HEK293T (cell line): ENCODE results near the gene IFT27.

ENCODE experiments used
- ARNT ChIP-seq: fragments of 450-650 bp; IDR thresholded peaks from 2 replicates; pipeline ENCODE4 v1.6.1; 2017; ENCODE audit warnings: mild to moderate bottlenecking
- BHLHE40 ChIP-seq: fragments of 450-650 bp; IDR thresholded peaks from 2 replicates; pipeline ENCODE4 v1.6.1; 2016; ENCODE audit warnings: mild to moderate bottlenecking, moderate library complexity, borderline replicate concordance
- CTBP1 ChIP-seq: fragments of 450-650 bp; IDR thresholded peaks from 2 replicates; pipeline ENCODE4 v1.6.1; 2016; ENCODE audit warnings: borderline replicate concordance
- ELF4 ChIP-seq: fragments of 450-650 bp; IDR thresholded peaks from 2 replicates; pipeline ENCODE4 v1.6.1; 2017; ENCODE audit warnings: antibody characterized with exemption
- FOXK2 ChIP-seq: fragments of 450-650 bp; IDR thresholded peaks from 2 replicates; pipeline ENCODE4 v1.6.1; 2016; ENCODE audit warnings: mild to moderate bottlenecking
- FOXM1 ChIP-seq: fragments of 450-650 bp; IDR thresholded peaks from 2 replicates; pipeline ENCODE4 v1.6.1; 2017; ENCODE audit warnings: mild to moderate bottlenecking, borderline replicate concordance
- HDGF ChIP-seq: fragments of 450-650 bp; IDR thresholded peaks from 2 replicates; pipeline ENCODE4 v1.6.1; 2017; ENCODE audit warnings: antibody characterized with exemption, borderline replicate concordance
- L3MBTL2 ChIP-seq: fragments of 450-650 bp; conservative IDR thresholded peaks from 2 replicates; pipeline ENCODE4 v1.6.1; 2016; ENCODE audit warnings: mild to moderate bottlenecking
- SP1 ChIP-seq: fragments of 450-650 bp; IDR thresholded peaks from 2 replicates; pipeline ENCODE4 v1.6.1; 2017
- SUZ12 ChIP-seq: fragments of 450-650 bp; IDR thresholded peaks from 2 replicates; pipeline ENCODE4 v1.6.1; 2016; ENCODE audit warnings: mild to moderate bottlenecking
- TARDBP ChIP-seq: fragments of 450-650 bp; IDR thresholded peaks from 2 replicates; pipeline ENCODE4 v1.6.1; 2016
- ZNF384 ChIP-seq: fragments of 450-650 bp; IDR thresholded peaks from 2 replicates; pipeline ENCODE4 v1.6.1; 2016
- TF ChIP-seq, protein P1 (sequence below): fragments of 450-650 bp; IDR thresholded peaks from 2 replicates; pipeline ENCODE4 v1.6.1; 2016

GRCh38 chr22:36765131-36765942 is 10.6 kb downstream of the IFT27 start:
- no peak for TF ChIP-seq TARDBP
- TF ChIP-seq FOXM1: no peak
- TF ChIP-seq BHLHE40: no peak
- no peak for TF ChIP-seq ARNT
- no peak for TF ChIP-seq SUZ12
- no peak for TF ChIP-seq FOXK2
- TF ChIP-seq ZNF384: no peak
- TF ChIP-seq ELF4: no peak
- no peak for TF ChIP-seq SP1
- no peak for TF ChIP-seq CTBP1
- TF ChIP-seq, protein P1, sequence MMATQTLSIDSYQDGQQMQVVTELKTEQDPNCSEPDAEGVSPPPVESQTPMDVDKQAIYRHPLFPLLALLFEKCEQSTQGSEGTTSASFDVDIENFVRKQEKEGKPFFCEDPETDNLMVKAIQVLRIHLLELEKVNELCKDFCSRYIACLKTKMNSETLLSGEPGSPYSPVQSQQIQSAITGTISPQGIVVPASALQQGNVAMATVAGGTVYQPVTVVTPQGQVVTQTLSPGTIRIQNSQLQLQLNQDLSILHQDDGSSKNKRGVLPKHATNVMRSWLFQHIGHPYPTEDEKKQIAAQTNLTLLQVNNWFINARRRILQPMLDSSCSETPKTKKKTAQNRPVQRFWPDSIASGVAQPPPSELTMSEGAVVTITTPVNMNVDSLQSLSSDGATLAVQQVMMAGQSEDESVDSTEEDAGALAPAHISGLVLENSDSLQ: no peak
- TF ChIP-seq L3MBTL2: no peak
- TF ChIP-seq HDGF: no peak
